HEK293T (cell line): ENCODE results near the gene TMEM33.

Source experiments
- FOXA1 ChIP-seq: fragments of 450-650 bp; IDR thresholded peaks from 2 replicates; pipeline ENCODE4 v1.6.1; 2016; ENCODE audit warnings: mild to moderate bottlenecking
- FOXK2 ChIP-seq: fragments of 450-650 bp; IDR thresholded peaks from 2 replicates; pipeline ENCODE4 v1.6.1; 2016; ENCODE audit warnings: mild to moderate bottlenecking
- FOXM1 ChIP-seq: fragments of 450-650 bp; IDR thresholded peaks from 2 replicates; pipeline ENCODE4 v1.6.1; 2017; ENCODE audit warnings: mild to moderate bottlenecking, borderline replicate concordance
- LEF1 ChIP-seq: fragments of 450-650 bp; IDR thresholded peaks from 2 replicates; pipeline ENCODE4 v1.6.1; 2017; ENCODE audit warnings: mild to moderate bottlenecking, borderline replicate concordance
- SP1 ChIP-seq: fragments of 450-650 bp; IDR thresholded peaks from 2 replicates; pipeline ENCODE4 v1.6.1; 2017
- SUZ12 ChIP-seq: fragments of 450-650 bp; IDR thresholded peaks from 2 replicates; pipeline ENCODE4 v1.6.1; 2016; ENCODE audit warnings: mild to moderate bottlenecking
- TARDBP ChIP-seq: fragments of 450-650 bp; IDR thresholded peaks from 2 replicates; pipeline ENCODE4 v1.6.1; 2016
- ZNF384 ChIP-seq: fragments of 450-650 bp; IDR thresholded peaks from 2 replicates; pipeline ENCODE4 v1.6.1; 2016

DNA sequence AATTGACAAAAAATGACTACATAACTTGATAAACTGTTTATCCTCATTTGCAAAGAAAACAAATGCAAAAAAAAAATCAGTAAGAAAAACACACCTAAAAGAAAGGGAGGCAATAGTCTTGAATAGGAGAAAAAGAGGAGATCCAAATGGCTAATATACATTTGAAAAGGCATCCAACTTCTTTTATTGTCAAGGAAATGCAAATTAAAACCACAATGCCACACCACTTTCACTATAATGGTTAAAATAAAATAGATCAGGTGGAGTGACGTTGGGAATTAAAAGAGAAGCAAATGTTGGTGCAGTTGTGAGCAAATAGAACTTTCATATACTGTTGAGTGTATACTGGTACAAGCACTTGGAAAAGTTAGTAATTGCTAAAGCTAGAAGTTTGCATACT, 49.9 kb downstream of the TMEM33 start:
- TF ChIP-seq SUZ12 (no peak), FOXK2 (no peak), TARDBP (no peak), LEF1 (no peak), FOXM1 (no peak), FOXA1 (no peak), ZNF384 (no peak), SP1 (no peak)
